Dedifferentiated amniotic fluid mesenchymal stem cell (primary cell): Measurements from ENCODE around the gene POU6F2.

Experiments used
- DNase-seq: peaks from one replicate; pipeline ENCODE4 v3.0.0-alpha.2; 2016; ENCODE audit errors: extremely low spot score

The POU6F2 gene

GRCh38 chr7:39509912-39510311 lies 532.2 kb downstream of the POU6F2 start:
- no peak for DNase-seq

- DNase-seq, result no peak
These were observed 533.2 kb downstream of the POU6F2 start for GRCh38 chr7:39510864-39511354.

- DNase-seq, result no peak
These were observed 538.0 kb downstream of the POU6F2 start for GRCh38 chr7:39515534-39516228.

GRCh38 chr7:39516498-39516897 lies 538.8 kb downstream of the POU6F2 start:
- DNase-seq, result no peak

- DNase-seq, result no peak
These were observed 539.5 kb downstream of the POU6F2 start for GRCh38 chr7:39517240-39517639.
